ENCODE data around the gene AMER2.

GRCh38 chr13:25168790-25169189 lies 3.3 kb downstream of the AMER2 start:
- TF ChIP-seq CTCF (IDR thresholded peaks at IDR 0.05) (no peak), POLR2A (IDR thresholded peaks at IDR 0.05) (no peak)

All from heart left ventricle (tissue), 13 donors.